ENCODE data around the gene SPTBN4. TPM values are rescaled to one million over a fixed set of nuclear protein-coding genes. Genes with fewer than 3 reads are reported as not detected.

Gene SPTBN4
- total RNA-seq, 1 donor from 2014 or later, result 161 TPM

DNA sequence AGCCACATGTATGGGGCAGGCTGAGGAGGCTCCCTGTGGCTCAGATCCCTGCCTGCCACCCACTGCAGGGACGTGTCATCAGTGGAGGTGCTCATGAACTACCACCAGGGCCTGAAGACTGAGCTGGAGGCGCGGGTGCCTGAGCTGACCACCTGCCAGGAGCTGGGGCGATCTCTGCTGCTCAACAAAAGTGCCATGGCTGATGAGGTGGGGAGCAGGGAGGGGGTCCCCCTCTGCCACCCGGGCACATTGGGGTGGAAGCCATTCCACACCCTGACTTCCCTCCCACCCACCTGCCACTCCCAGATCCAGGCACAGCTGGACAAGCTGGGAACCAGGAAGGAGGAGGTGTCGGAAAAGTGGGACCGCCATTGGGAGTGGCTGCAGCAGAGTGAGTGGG, 98.6 kb downstream of the SPTBN4 start:
- TF ChIP-seq CTCF (IDR thresholded peaks at IDR 0.05; ENCODE audit: partially characterized antibody, unreplicated experiment), result no peak
- Mint-ChIP-seq H3K4me3 (ENCODE audit: unreplicated experiment) (no peak overlapping the region), H3K4me1 (ENCODE audit: low read depth, unreplicated experiment) (peaks cover 15% of the 10 kb centered on the region), H3K36me3 (ENCODE audit: unreplicated experiment) (no peaks in the 10 kb centered on the region), H3K27me3 (ENCODE audit: unreplicated experiment) (peaks cover 23% of the 10 kb centered on the region), H3K27ac (ENCODE audit: unreplicated experiment) (no peak overlapping the region), H3K9me3 (ENCODE audit: unreplicated experiment) (peaks cover 14% of the 10 kb centered on the region)
- DNase-seq, result no peak

GRCh38 chr19:40565910-40566495, 99.2 kb downstream of the SPTBN4 start:
- no peak for DNase-seq
- no peak for TF ChIP-seq CTCF (IDR thresholded peaks at IDR 0.05; ENCODE audit: partially characterized antibody, unreplicated experiment)
- Mint-ChIP-seq H3K27me3 (ENCODE audit: unreplicated experiment) (peaks cover 26% of the 10 kb centered on the region), H3K9me3 (ENCODE audit: unreplicated experiment) (peaks cover 14% of the 10 kb centered on the region), H3K4me3 (ENCODE audit: unreplicated experiment) (no peak overlapping the region), H3K27ac (ENCODE audit: unreplicated experiment) (no peak overlapping the region), H3K36me3 (ENCODE audit: unreplicated experiment) (no peaks in the 10 kb centered on the region), H3K4me1 (ENCODE audit: low read depth, unreplicated experiment) (peaks cover 18% of the 10 kb centered on the region)

DNA sequence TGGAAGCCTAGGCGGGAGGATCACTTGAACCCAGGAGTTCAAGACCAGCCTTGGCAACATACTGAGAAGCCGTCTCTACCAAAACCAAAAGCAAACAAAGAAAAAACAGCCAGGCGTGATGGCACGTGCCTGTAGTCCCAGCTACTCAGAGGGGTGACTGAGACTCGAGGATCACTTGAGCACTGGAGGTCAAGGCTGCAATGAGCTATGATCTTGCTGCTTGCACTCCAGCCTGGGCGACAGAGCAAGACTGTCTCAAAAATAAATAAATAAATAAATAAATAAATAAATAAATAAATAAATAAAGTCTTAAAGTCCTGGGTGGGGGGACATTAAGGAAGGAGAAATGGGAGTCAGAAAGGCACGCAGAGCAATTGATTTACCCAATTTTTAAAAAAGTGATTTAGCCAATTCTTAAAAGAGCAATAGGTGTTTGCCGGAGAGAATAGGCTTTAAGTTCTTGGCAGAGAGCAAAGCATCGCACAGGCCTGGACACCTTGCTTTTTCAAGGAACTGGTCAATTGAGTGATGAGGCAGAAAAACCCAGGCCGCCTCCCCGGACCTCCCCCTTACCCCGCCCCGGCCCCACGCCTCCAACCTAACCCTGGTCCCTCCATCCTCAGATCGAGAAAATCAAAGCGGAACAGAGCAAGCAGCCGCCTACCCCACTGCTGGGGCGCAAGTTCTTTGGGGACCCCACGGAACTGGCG, 100.4 kb downstream of the SPTBN4 start:
- H3K4me3 Mint-ChIP-seq (ENCODE audit: unreplicated experiment), result peak overlapping the region; percentile 75
- H3K36me3 Mint-ChIP-seq (ENCODE audit: unreplicated experiment), result peaks cover 5% of the 10 kb centered on the region

GRCh38 chr19:40567750-40568494, 101.1 kb downstream of the SPTBN4 start:
- Mint-ChIP-seq H3K27me3 (ENCODE audit: unreplicated experiment) (peaks cover 30% of the 10 kb centered on the region), H3K4me1 (ENCODE audit: low read depth, unreplicated experiment) (peaks cover 20% of the 10 kb centered on the region), H3K9me3 (ENCODE audit: unreplicated experiment) (peaks cover 12% of the 10 kb centered on the region), H3K4me3 (ENCODE audit: unreplicated experiment) (peak overlapping the region; percentile 84), H3K27ac (ENCODE audit: unreplicated experiment) (peak overlapping the region; percentile 55), H3K36me3 (ENCODE audit: unreplicated experiment) (peaks cover 5% of the 10 kb centered on the region)
- peak; percentile 67 for DNase-seq
- no peak for TF ChIP-seq CTCF (IDR thresholded peaks at IDR 0.05; ENCODE audit: partially characterized antibody, unreplicated experiment)

More for the DNA sequence above, 100.4 kb downstream of the SPTBN4 start:
- Mint-ChIP-seq H3K4me1 (ENCODE audit: low read depth, unreplicated experiment) (peaks cover 20% of the 10 kb centered on the region), H3K9me3 (ENCODE audit: unreplicated experiment) (peaks cover 12% of the 10 kb centered on the region), H3K27ac (ENCODE audit: unreplicated experiment) (peak overlapping the region; percentile 66), H3K27me3 (ENCODE audit: unreplicated experiment) (peaks cover 27% of the 10 kb centered on the region)
- peak; percentile 47 for DNase-seq
- no peak for TF ChIP-seq CTCF (IDR thresholded peaks at IDR 0.05; ENCODE audit: partially characterized antibody, unreplicated experiment)
